HepG2 (cell line): Measurements from ENCODE around the gene LTA. TPM values are rescaled to one million over a fixed set of nuclear protein-coding genes. Genes with fewer than 3 reads are reported as not detected.

ENCODE experiments used
- AKAP8 ChIP-seq: sonication (generic); formaldehyde crosslinking; IDR thresholded peaks from 2 replicates; pipeline ENCODE4 v1.5.1; 2020; ENCODE audit warnings: mild to moderate bottlenecking, missing genetic modification reagents
- CENPBD1 ChIP-seq: sonication (generic); formaldehyde crosslinking; IDR thresholded peaks from 2 replicates; pipeline ENCODE4 v1.8.0; 2022; ENCODE audit warnings: missing genetic modification reagents, low read depth, mild to moderate bottlenecking, borderline replicate concordance
- CREBL2 ChIP-seq: sonication (generic); formaldehyde crosslinking; IDR thresholded peaks from 2 replicates; pipeline ENCODE4 v1.8.1; 2023; ENCODE audit warnings: missing genetic modification reagents, mild to moderate bottlenecking, borderline replicate concordance
- ELF3 ChIP-seq: IDR thresholded peaks from 2 replicates; pipeline ENCODE4 v1.6.1; 2016; ENCODE audit warnings: missing genetic modification reagents, missing compliant biosample characterization
- GATAD1 ChIP-seq: IDR thresholded peaks from 2 replicates; pipeline ENCODE4 v1.6.1; 2016; ENCODE audit warnings: missing genetic modification reagents, missing compliant biosample characterization
- HIC2 ChIP-seq: sonication (generic); formaldehyde crosslinking; IDR thresholded peaks from 2 replicates; pipeline ENCODE4 v1.9.0; 2022; ENCODE audit warnings: low read depth, missing genetic modification reagents
- IRF2 ChIP-seq: IDR thresholded peaks from 2 replicates; pipeline ENCODE4 v1.6.1; 2018; ENCODE audit warnings: missing genetic modification reagents, missing compliant biosample characterization
- JARID2 ChIP-seq: sonication (generic); formaldehyde crosslinking; IDR thresholded peaks from 2 replicates; pipeline ENCODE4 v1.8.1; 2023; ENCODE audit warnings: missing genetic modification reagents, inconsistent platforms; ENCODE audit not compliant: insufficient replicate concordance
- KDM6A ChIP-seq: IDR thresholded peaks from 2 replicates; pipeline ENCODE4 v1.6.1; 2016; ENCODE audit warnings: low read depth
- MXI1 ChIP-seq: IDR thresholded peaks from 3 replicates; pipeline ENCODE4 v1.6.1; 2012; ENCODE audit warnings: low read depth, low read length, inconsistent platforms, borderline replicate concordance
- PBX2 ChIP-seq: IDR thresholded peaks from 2 replicates; pipeline ENCODE4 v1.6.1; 2016; ENCODE audit warnings: control low read depth
- RFXANK ChIP-seq: IDR thresholded peaks from 2 replicates; pipeline ENCODE4 v1.6.1; 2016
- SATB2 ChIP-seq: sonication (generic); formaldehyde crosslinking; IDR thresholded peaks from 2 replicates; pipeline ENCODE4 v1.5.0; 2020; ENCODE audit warnings: missing genetic modification reagents
- SOX5 ChIP-seq: IDR thresholded peaks from 2 replicates; pipeline ENCODE4 v1.6.1; 2016; ENCODE audit warnings: borderline replicate concordance
- THAP7 ChIP-seq: sonication (generic); formaldehyde crosslinking; IDR thresholded peaks from 2 replicates; pipeline ENCODE4 v1.8.1; 2023; ENCODE audit warnings: mild to moderate bottlenecking, missing genetic modification reagents
- ZBTB1 ChIP-seq: sonication (generic); formaldehyde crosslinking; IDR thresholded peaks from 2 replicates; pipeline ENCODE4 v1.4.0; 2020; ENCODE audit warnings: missing genetic modification reagents, borderline replicate concordance
- ZMYM3 ChIP-seq: sonication (generic); formaldehyde crosslinking; IDR thresholded peaks from 2 replicates; pipeline ENCODE4 v1.5.1; 2020; ENCODE audit warnings: mild to moderate bottlenecking, missing genetic modification reagents
- ZNF124 ChIP-seq: sonication (generic); formaldehyde crosslinking; IDR thresholded peaks from 2 replicates; pipeline ENCODE4 v1.4.0; 2020; ENCODE audit warnings: missing genetic modification reagents
- ZNF253 ChIP-seq: sonication (generic); formaldehyde crosslinking; IDR thresholded peaks from 2 replicates; pipeline ENCODE4 v1.8.0; 2022; ENCODE audit warnings: mild to moderate bottlenecking, missing genetic modification reagents, borderline replicate concordance
- ZNF431 ChIP-seq: sonication (generic); formaldehyde crosslinking; IDR thresholded peaks from 2 replicates; pipeline ENCODE4 v1.9.0; 2022; ENCODE audit warnings: missing genetic modification reagents, low read depth, mild to moderate bottlenecking, borderline replicate concordance
- ZNF501 ChIP-seq: sonication (generic); formaldehyde crosslinking; IDR thresholded peaks from 2 replicates; pipeline ENCODE4 v1.5.1; 2020; ENCODE audit warnings: mild to moderate bottlenecking, moderate library complexity, missing genetic modification reagents
- ZNF609 ChIP-seq: sonication (generic); formaldehyde crosslinking; IDR thresholded peaks from 2 replicates; pipeline ENCODE4 v1.4.0; 2020; ENCODE audit warnings: mild to moderate bottlenecking, missing genetic modification reagents, borderline replicate concordance
- polyA plus RNA-seq, 8 experiments: library from polyadenylated mRNA; depleted of rRNA in 3 of 8; stranded (reverse) in 7 of 8; unstranded in 1 of 8; fragments of >200 nt; fragmentation: Illumina TruSeq in 4 of 8; extraction: Trizol in 4 of 8; gene quantifications; 2 replicates each; pipeline versions ENCODE4 v1.2.1 to v1.2.3, GENCODE V29; 2011 to 2016; ENCODE audit warnings: low read depth in 4 of 8, missing spikeins in 1 of 8, mixed read lengths in 1 of 8; ENCODE audit not compliant: insufficient read depth in 1 of 8
- total RNA-seq, 5 experiments: library from RNA; depleted of rRNA; stranded (reverse); fragments of >200 nt; fragmentation: Illumina TruSeq; extraction: Trizol; gene quantifications; 2 replicates each; pipeline ENCODE4 v1.2.3, GENCODE V29; 2016; ENCODE audit warnings: low read depth in 1 of 5

LTA gene
- total and polyA plus RNA-seq, 2 of the 13 experiments (the other 11 are each of a cell fraction or from before 2014, with no cell fraction given) = 0.09 TPM; not detected in 1

GRCh38 chr6:31546339-31546957 lies 25.6 kb upstream of the LTA start, which contains the start of gene ATP6V1G2 (continued):
- TF ChIP-seq ZNF609 = no peak
- TF ChIP-seq SOX5 = peak; percentile 37; the same call in 1 of the 2 replicates
- peak; percentile 89 for TF ChIP-seq JARID2
- TF ChIP-seq SATB2 (CRISPR knock-in tag) = no peak
- TF ChIP-seq ZNF501 (CRISPR knock-in tag) = peak; percentile 75
- peak; percentile 76; the same call in 1 of the 2 replicates for TF ChIP-seq IRF2 (CRISPR knock-in tag)
- TF ChIP-seq GATAD1 (CRISPR knock-in tag) = peak; percentile 86
- TF ChIP-seq KDM6A (CRISPR knock-in tag) = no peak
- no peak for TF ChIP-seq ZNF124 (CRISPR knock-in tag)
- TF ChIP-seq ZBTB1 (CRISPR knock-in tag) = no peak
- peak; percentile 49; the same call in 1 of the 2 replicates for TF ChIP-seq ELF3
- TF ChIP-seq THAP7 (CRISPR knock-in tag) = no peak
- no peak for TF ChIP-seq HIC2 (CRISPR knock-in tag)
- TF ChIP-seq CREBL2 (CRISPR knock-in tag) = no peak
- TF ChIP-seq RFXANK (CRISPR knock-in tag) = no peak; the same call in 1 of the 2 replicates
- peak; percentile 48; the same call in 1 of the 3 replicates for TF ChIP-seq MXI1
- TF ChIP-seq AKAP8 = no peak
- no peak for TF ChIP-seq ZMYM3
- no peak for TF ChIP-seq ZNF431
- TF ChIP-seq CENPBD1 (CRISPR knock-in tag) = no peak
- TF ChIP-seq PBX2 (CRISPR knock-in tag) = no peak
- no peak for TF ChIP-seq ZNF253 (CRISPR knock-in tag)
